Stimulated activated CD8-positive, alpha-beta memory T cell treated with anti-CD3 and anti-CD28 coated beads, Interleukin-7, amount 100 ng/mL, for 24 hours (primary cell): ENCODE data around the gene ADGRD1.

Source experiments
- DNase-seq: peaks from one replicate; pipeline ENCODE4 v3.0.0-alpha.2; 2020; ENCODE audit warnings: low read depth

The ADGRD1 gene

GRCh38 chr12:131164096-131164872, 210.6 kb downstream of the ADGRD1 start:
- DNase-seq: no peak

- no peak for DNase-seq
Measured at GRCh38 chr12:131166717-131167116, 213.0 kb downstream of the ADGRD1 start.

GRCh38 chr12:131167334-131167733, 213.6 kb downstream of the ADGRD1 start:
- DNase-seq: no peak

- DNase-seq: no peak
Measured at GRCh38 chr12:131171029-131171428, 217.3 kb downstream of the ADGRD1 start.

GRCh38 chr12:131174901-131175300, 221.2 kb downstream of the ADGRD1 start:
- DNase-seq: no peak

- no peak for DNase-seq
Measured at GRCh38 chr12:131176266-131176665, 222.6 kb downstream of the ADGRD1 start.

- DNase-seq: no peak
Measured at GRCh38 chr12:131176926-131177325, 223.2 kb downstream of the ADGRD1 start.

GRCh38 chr12:131177599-131177998, 223.9 kb downstream of the ADGRD1 start:
- no peak for DNase-seq

GRCh38 chr12:131187602-131188001, 233.9 kb downstream of the ADGRD1 start:
- no peak for DNase-seq

- no peak for DNase-seq
Measured at GRCh38 chr12:131188131-131189050, 234.7 kb downstream of the ADGRD1 start.

- DNase-seq: no peak
Measured at GRCh38 chr12:131189781-131190180, 236.1 kb downstream of the ADGRD1 start.

- no peak for DNase-seq
Measured at GRCh38 chr12:131190965-131191364, 237.3 kb downstream of the ADGRD1 start.
